ENCODE data around the gene CYP27B1.

DNA sequence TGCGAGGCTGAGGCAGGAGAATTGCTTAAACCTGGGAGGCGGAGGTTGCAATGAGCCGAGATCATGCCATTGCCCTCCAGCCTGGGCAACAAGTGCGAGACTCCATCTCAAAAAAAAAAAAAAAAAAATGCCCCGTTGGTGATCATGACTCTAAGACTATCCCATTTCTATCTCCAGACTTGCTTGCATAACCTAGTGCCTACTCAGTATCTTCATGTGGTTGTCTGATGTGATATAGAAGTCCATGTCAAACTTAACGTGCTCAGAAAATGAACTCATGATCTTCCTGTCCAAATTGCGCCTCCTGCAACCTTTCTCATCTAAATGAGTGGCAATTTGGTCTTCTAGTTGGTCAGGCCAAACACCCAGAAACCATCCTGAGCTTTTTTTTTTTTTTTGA, 11.0 kb upstream of the CYP27B1 start:
- no peak for TF ChIP-seq CTCF (conservative IDR thresholded peaks at IDR 0.05; ENCODE audit: low read depth, low read length)
- no peak for TF ChIP-seq EZH2 (IDR thresholded peaks at IDR 0.05; ENCODE audit: borderline replicate concordance, low read depth, low read length, poor library complexity, severe bottlenecking)
